H1 (cell line): Measurements from ENCODE around the gene IFT81. TPM values are rescaled to one million over a fixed set of nuclear protein-coding genes. Genes with fewer than 3 reads are reported as not detected.

Source experiments
- CBX8 ChIP-seq: fragments of 300-800, 300-1000 bp; sonication (generic); IDR thresholded peaks from 2 replicates; pipeline ENCODE4 v1.7.1; 2016; ENCODE audit warnings: low read depth, low read length, borderline replicate concordance
- CREB1 ChIP-seq: IDR thresholded peaks from 2 replicates; pipeline ENCODE4 v1.6.1; 2012; ENCODE audit warnings: inconsistent platforms
- EP300 ChIP-seq, 2 experiments: IDR thresholded peaks; 1 replicate in 1 of 2; 2 replicates in 1 of 2; pipeline ENCODE4 v1.6.1; 2011 to 2012; ENCODE audit warnings: low read depth in 2 of 2, low read length in 2 of 2, mild to moderate bottlenecking in 2 of 2, borderline replicate concordance in 1 of 2, inconsistent platforms in 1 of 2, moderate library complexity in 1 of 2
- EZH2 ChIP-seq: fragments of 200-600 bp; sonication (generic); IDR thresholded peaks from 2 replicates; pipeline ENCODE4 v1.7.1; 2012; ENCODE audit warnings: low read depth, mild to moderate bottlenecking, moderate library complexity, low read length, inconsistent platforms; ENCODE audit not compliant: severe bottlenecking
- MAFK ChIP-seq: IDR thresholded peaks from 2 replicates; pipeline ENCODE4 v1.6.1; 2012; ENCODE audit warnings: low read depth, mild to moderate bottlenecking, improper control_type of control experiment, low read length
- SP2 ChIP-seq: IDR thresholded peaks from 2 replicates; pipeline ENCODE4 v1.6.1; 2012; ENCODE audit warnings: mild to moderate bottlenecking, low read length, inconsistent platforms
- TAF7 ChIP-seq: optimal IDR thresholded peaks from 2 replicates; pipeline ENCODE3; 2011; ENCODE audit warnings: low read depth, mild to moderate bottlenecking, inconsistent platforms, low read length, moderate library complexity, borderline replicate concordance
- TCF12 ChIP-seq: IDR thresholded peaks from 2 replicates; pipeline ENCODE4 v1.6.1; 2011; ENCODE audit warnings: low read depth, mild to moderate bottlenecking, low read length
- TEAD4 ChIP-seq: IDR thresholded peaks from 2 replicates; pipeline ENCODE4 v1.6.1; 2012; ENCODE audit warnings: low read depth, low read length, inconsistent platforms, mixed read lengths
- ZNF274 ChIP-seq: IDR thresholded peaks from 2 replicates; pipeline ENCODE4 v1.7.0; 2012; ENCODE audit warnings: low read length, borderline replicate concordance; ENCODE audit errors: extremely low read depth
- polyA plus RNA-seq, 7 experiments: library from polyadenylated mRNA; depleted of rRNA in 3 of 7; stranded (reverse) in 5 of 7; unstranded in 2 of 7; fragments of >200 nt in 5 of 7; fragments of 200-250 nt in 2 of 7; gene quantifications; 1 replicate in 5 of 7; 2 replicates in 1 of 7; 4 replicates in 1 of 7; pipeline versions ENCODE4 v1.2.1 to v1.2.3, GENCODE V29; 2011 to 2013; ENCODE audit warnings: missing spikeins in 2 of 7, mixed read lengths in 2 of 7
- total RNA-seq: library from RNA; stranded (reverse); fragmentation: NEBNext Ultra II Directional; extraction: Animal tissue kit (Norgen Biotek cat#: 25700); gene quantifications from 2 replicates; pipeline ENCODE4 v1.2.1, GENCODE V29; 2021
- TF ChIP-seq, protein P1 (sequence below): fragments of 300-600 bp; sonication (generic); IDR thresholded peaks from 2 replicates; pipeline ENCODE4 v1.7.1; 2012; ENCODE audit warnings: low read length, moderate library complexity, mild to moderate bottlenecking, inconsistent platforms; ENCODE audit not compliant: insufficient replicate concordance
- TF ChIP-seq, protein P2 (sequence below): IDR thresholded peaks from 2 replicates; pipeline ENCODE4 v1.6.1; 2012; ENCODE audit warnings: inconsistent platforms

The IFT81 gene
- total and polyA plus RNA-seq, 2 of the 8 experiments (the other 6 are each of a cell fraction or from before 2014, with no cell fraction given): 4.1 to 14.5 TPM

DNA sequence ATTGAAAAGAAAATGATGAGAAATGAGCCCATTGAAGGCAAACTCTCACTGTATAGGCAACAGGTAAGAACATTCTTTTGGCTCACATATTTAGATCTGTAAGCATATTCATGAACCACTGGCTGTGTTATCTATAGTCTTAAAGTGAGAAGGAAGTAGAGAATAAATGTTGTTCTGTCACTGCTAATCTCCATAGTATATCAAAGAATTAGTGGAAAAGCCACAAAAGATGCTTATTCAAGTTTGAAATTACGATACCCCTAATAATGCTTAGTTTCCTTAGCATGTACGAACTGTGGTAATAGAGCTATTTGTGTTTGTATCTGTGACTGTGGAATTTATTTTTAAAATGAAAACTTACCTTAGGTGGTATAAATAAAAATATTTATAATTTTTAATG is 22.8 kb downstream of the IFT81 start (continued):
- TF ChIP-seq, protein P1, sequence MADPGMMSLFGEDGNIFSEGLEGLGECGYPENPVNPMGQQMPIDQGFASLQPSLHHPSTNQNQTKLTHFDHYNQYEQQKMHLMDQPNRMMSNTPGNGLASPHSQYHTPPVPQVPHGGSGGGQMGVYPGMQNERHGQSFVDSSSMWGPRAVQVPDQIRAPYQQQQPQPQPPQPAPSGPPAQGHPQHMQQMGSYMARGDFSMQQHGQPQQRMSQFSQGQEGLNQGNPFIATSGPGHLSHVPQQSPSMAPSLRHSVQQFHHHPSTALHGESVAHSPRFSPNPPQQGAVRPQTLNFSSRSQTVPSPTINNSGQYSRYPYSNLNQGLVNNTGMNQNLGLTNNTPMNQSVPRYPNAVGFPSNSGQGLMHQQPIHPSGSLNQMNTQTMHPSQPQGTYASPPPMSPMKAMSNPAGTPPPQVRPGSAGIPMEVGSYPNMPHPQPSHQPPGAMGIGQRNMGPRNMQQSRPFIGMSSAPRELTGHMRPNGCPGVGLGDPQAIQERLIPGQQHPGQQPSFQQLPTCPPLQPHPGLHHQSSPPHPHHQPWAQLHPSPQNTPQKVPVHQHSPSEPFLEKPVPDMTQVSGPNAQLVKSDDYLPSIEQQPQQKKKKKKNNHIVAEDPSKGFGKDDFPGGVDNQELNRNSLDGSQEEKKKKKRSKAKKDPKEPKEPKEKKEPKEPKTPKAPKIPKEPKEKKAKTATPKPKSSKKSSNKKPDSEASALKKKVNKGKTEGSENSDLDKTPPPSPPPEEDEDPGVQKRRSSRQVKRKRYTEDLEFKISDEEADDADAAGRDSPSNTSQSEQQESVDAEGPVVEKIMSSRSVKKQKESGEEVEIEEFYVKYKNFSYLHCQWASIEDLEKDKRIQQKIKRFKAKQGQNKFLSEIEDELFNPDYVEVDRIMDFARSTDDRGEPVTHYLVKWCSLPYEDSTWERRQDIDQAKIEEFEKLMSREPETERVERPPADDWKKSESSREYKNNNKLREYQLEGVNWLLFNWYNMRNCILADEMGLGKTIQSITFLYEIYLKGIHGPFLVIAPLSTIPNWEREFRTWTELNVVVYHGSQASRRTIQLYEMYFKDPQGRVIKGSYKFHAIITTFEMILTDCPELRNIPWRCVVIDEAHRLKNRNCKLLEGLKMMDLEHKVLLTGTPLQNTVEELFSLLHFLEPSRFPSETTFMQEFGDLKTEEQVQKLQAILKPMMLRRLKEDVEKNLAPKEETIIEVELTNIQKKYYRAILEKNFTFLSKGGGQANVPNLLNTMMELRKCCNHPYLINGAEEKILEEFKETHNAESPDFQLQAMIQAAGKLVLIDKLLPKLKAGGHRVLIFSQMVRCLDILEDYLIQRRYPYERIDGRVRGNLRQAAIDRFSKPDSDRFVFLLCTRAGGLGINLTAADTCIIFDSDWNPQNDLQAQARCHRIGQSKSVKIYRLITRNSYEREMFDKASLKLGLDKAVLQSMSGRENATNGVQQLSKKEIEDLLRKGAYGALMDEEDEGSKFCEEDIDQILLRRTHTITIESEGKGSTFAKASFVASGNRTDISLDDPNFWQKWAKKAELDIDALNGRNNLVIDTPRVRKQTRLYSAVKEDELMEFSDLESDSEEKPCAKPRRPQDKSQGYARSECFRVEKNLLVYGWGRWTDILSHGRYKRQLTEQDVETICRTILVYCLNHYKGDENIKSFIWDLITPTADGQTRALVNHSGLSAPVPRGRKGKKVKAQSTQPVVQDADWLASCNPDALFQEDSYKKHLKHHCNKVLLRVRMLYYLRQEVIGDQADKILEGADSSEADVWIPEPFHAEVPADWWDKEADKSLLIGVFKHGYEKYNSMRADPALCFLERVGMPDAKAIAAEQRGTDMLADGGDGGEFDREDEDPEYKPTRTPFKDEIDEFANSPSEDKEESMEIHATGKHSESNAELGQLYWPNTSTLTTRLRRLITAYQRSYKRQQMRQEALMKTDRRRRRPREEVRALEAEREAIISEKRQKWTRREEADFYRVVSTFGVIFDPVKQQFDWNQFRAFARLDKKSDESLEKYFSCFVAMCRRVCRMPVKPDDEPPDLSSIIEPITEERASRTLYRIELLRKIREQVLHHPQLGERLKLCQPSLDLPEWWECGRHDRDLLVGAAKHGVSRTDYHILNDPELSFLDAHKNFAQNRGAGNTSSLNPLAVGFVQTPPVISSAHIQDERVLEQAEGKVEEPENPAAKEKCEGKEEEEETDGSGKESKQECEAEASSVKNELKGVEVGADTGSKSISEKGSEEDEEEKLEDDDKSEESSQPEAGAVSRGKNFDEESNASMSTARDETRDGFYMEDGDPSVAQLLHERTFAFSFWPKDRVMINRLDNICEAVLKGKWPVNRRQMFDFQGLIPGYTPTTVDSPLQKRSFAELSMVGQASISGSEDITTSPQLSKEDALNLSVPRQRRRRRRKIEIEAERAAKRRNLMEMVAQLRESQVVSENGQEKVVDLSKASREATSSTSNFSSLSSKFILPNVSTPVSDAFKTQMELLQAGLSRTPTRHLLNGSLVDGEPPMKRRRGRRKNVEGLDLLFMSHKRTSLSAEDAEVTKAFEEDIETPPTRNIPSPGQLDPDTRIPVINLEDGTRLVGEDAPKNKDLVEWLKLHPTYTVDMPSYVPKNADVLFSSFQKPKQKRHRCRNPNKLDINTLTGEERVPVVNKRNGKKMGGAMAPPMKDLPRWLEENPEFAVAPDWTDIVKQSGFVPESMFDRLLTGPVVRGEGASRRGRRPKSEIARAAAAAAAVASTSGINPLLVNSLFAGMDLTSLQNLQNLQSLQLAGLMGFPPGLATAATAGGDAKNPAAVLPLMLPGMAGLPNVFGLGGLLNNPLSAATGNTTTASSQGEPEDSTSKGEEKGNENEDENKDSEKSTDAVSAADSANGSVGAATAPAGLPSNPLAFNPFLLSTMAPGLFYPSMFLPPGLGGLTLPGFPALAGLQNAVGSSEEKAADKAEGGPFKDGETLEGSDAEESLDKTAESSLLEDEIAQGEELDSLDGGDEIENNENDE: no peak
- TF ChIP-seq CREB1 (no peak), SP2 (no peak), CBX8 (no peak), EZH2 (no peak), TEAD4 (no peak), TCF12 (no peak), ZNF274 (no peak), TAF7 (no peak), MAFK (no peak), EP300 (IDR thresholded peaks at IDR 0.05; ENCODE audit: borderline replicate concordance in 1 of 2, low read depth in 2 of 2, low read length in 2 of 2) (no peak)
- TF ChIP-seq, protein P2, sequence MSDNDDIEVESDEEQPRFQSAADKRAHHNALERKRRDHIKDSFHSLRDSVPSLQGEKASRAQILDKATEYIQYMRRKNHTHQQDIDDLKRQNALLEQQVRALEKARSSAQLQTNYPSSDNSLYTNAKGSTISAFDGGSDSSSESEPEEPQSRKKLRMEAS: no peak
